Mesenchymal stem cell (in vitro differentiated cells and primary cell): ENCODE measurements around the gene FAM199X.

ENCODE experiments used
- DNase-seq: peaks from one replicate; pipeline ENCODE4 v3.0.0-alpha.2; 2013
- H2AFZ ChIP-seq: one replicate; pipeline ENCODE4 v1.6.1; 2013; ENCODE audit warnings: low read depth, mild to moderate bottlenecking, control low read depth, inconsistent platforms, low read length, moderate library complexity
- H2AK5ac ChIP-seq: 2 replicates; pipeline ENCODE4 v1.6.1; 2013; ENCODE audit warnings: low read length, moderate library complexity, mild to moderate bottlenecking, inconsistent platforms; ENCODE audit not compliant: severe bottlenecking
- H2BK120ac ChIP-seq: one replicate; pipeline ENCODE4 v1.6.1; 2013; ENCODE audit warnings: low read depth, mild to moderate bottlenecking, inconsistent platforms, low read length, moderate library complexity
- H2BK12ac ChIP-seq, 2 experiments: one replicate each; pipeline ENCODE4 v1.6.1; 2013; ENCODE audit warnings: inconsistent platforms in 2 of 2, low read length in 2 of 2, mild to moderate bottlenecking in 2 of 2, moderate library complexity in 2 of 2, control low read depth in 1 of 2
- H2BK15ac ChIP-seq: one replicate; pipeline ENCODE4 v1.6.1; 2013; ENCODE audit warnings: mild to moderate bottlenecking, low read depth, inconsistent platforms; ENCODE audit not compliant: poor library complexity, severe bottlenecking
- H2BK5ac ChIP-seq: 2 replicates; pipeline ENCODE4 v1.6.1; 2013; ENCODE audit warnings: low read depth, mild to moderate bottlenecking, low read length, control low read depth, inconsistent platforms; ENCODE audit not compliant: poor library complexity, severe bottlenecking
- H3K14ac ChIP-seq, 2 experiments: one replicate each; pipeline ENCODE4 v1.6.1; 2013; ENCODE audit warnings: inconsistent platforms in 2 of 2, low read length in 2 of 2, control low read depth in 1 of 2, mild to moderate bottlenecking in 1 of 2, moderate library complexity in 1 of 2
- H3K18ac ChIP-seq, 2 experiments: one replicate each; pipeline ENCODE4 v1.6.1; 2013; ENCODE audit warnings: inconsistent platforms in 2 of 2, low read length in 2 of 2, control low read depth in 1 of 2, low read depth in 1 of 2, mild to moderate bottlenecking in 1 of 2
- H3K23ac ChIP-seq, 2 experiments: one replicate each; pipeline ENCODE4 v1.6.1; 2013; ENCODE audit warnings: inconsistent platforms in 2 of 2, low read length in 2 of 2, mild to moderate bottlenecking in 2 of 2, moderate library complexity in 2 of 2, control low read depth in 1 of 2
- H3K27ac ChIP-seq: 2 replicates; pipeline ENCODE4 v1.5.1; 2013; ENCODE audit warnings: mild to moderate bottlenecking, moderate library complexity, low read length, control low read depth, inconsistent platforms; ENCODE audit not compliant: poor library complexity, severe bottlenecking
- H3K27me3 ChIP-seq, 2 experiments: 2 replicates each; pipeline versions ENCODE4 v1.6.1 to v1.7.0; 2013; ENCODE audit warnings: low read length in 2 of 2, mild to moderate bottlenecking in 2 of 2, moderate library complexity in 2 of 2, control low read depth in 1 of 2, inconsistent platforms in 1 of 2; ENCODE audit not compliant: control insufficient read depth in 1 of 2, insufficient read depth in 1 of 2
- H3K36me3 ChIP-seq, 2 experiments: 2 replicates each; pipeline versions ENCODE4 v1.6.1 to v1.7.0; 2013; ENCODE audit warnings: low read length in 2 of 2, control low read depth in 1 of 2, inconsistent platforms in 1 of 2, low read depth in 1 of 2, mild to moderate bottlenecking in 1 of 2; ENCODE audit not compliant: insufficient read depth in 2 of 2, control insufficient read depth in 1 of 2
- H3K4ac ChIP-seq, 2 experiments: one replicate each; pipeline ENCODE4 v1.6.1; 2013; ENCODE audit warnings: inconsistent platforms in 2 of 2, low read length in 2 of 2, mild to moderate bottlenecking in 2 of 2, moderate library complexity in 2 of 2, control low read depth in 1 of 2, low read depth in 1 of 2
- H3K4me1 ChIP-seq: 2 replicates; pipeline ENCODE4 v1.6.1; 2013; ENCODE audit warnings: low read depth, low read length, control low read depth; ENCODE audit not compliant: control insufficient read depth, insufficient read depth
- H3K4me2 ChIP-seq: 2 replicates; pipeline ENCODE4 v1.6.1; 2013; ENCODE audit warnings: low read length, mild to moderate bottlenecking, inconsistent platforms; ENCODE audit not compliant: poor library complexity, severe bottlenecking
- H3K4me3 ChIP-seq, 2 experiments: 2 replicates each; pipeline versions ENCODE4 v1.5.1 to v1.7.0; 2013; ENCODE audit warnings: low read length in 2 of 2, mild to moderate bottlenecking in 2 of 2, control low read depth in 1 of 2, low read depth in 1 of 2; ENCODE audit not compliant: insufficient read depth in 1 of 2
- H3K79me1 ChIP-seq: replicated peaks from 2 replicates; pipeline ENCODE4 v1.6.1; 2013; ENCODE audit warnings: mild to moderate bottlenecking, control low read depth, low read length, inconsistent platforms; ENCODE audit not compliant: poor library complexity, severe bottlenecking
- H3K9ac ChIP-seq: 2 replicates; pipeline ENCODE4 v1.7.0; 2013; ENCODE audit warnings: mild to moderate bottlenecking, low read length, moderate library complexity
- H3K9me3 ChIP-seq: 2 replicates; pipeline ENCODE4 v1.7.0; 2013; ENCODE audit warnings: mild to moderate bottlenecking, low read length; ENCODE audit not compliant: control insufficient read depth
- H4K8ac ChIP-seq: one replicate; pipeline ENCODE4 v1.6.1; 2013; ENCODE audit warnings: inconsistent platforms, mild to moderate bottlenecking, low read length, moderate library complexity
- H4K91ac ChIP-seq: one replicate; pipeline ENCODE4 v1.6.1; 2013; ENCODE audit warnings: mild to moderate bottlenecking, low read length, inconsistent platforms
- WGBS: methylation state at CpG from one replicate; pipeline ENCODE4 v1.1.7; 2013; ENCODE audit warnings: mixed read lengths; 5-methylcytosine and 5-hydroxymethylcytosine counted together

The FAM199X gene

GRCh38 chrX:104126856-104127255 lies 39.4 kb upstream of the FAM199X start:
- no peak overlapping the region for H4K91ac ChIP-seq
- H2AK5ac ChIP-seq = no peak overlapping the region
- peaks cover 0 to 22% of the 10 kb centered on the region in 2 experiments for H3K27me3 ChIP-seq
- WGBS = 85% methylated on average over 1 of the region's 2 CpGs
- no peak overlapping the region for H2AFZ ChIP-seq
- no peaks in the 10 kb centered on the region for H3K79me1 ChIP-seq
- H3K36me3 ChIP-seq = peaks cover 0 to 12% of the 10 kb centered on the region in 2 experiments
- H3K9ac ChIP-seq = no peak overlapping the region
- H3K9me3 ChIP-seq = no peaks in the 10 kb centered on the region
- no peak overlapping the region for H2BK15ac ChIP-seq
- H3K4me2 ChIP-seq = no peak overlapping the region
- no peak overlapping the region for H3K14ac ChIP-seq
- H4K8ac ChIP-seq = no peak overlapping the region
- no peak overlapping the region for H2BK5ac ChIP-seq
- no peak overlapping the region for H3K23ac ChIP-seq
- no peak overlapping the region for H2BK120ac ChIP-seq
- H3K4me1 ChIP-seq = no peaks in the 10 kb centered on the region
- no peak overlapping the region for H3K4ac ChIP-seq
- H3K27ac ChIP-seq = no peak overlapping the region
- no peak overlapping the region for H3K4me3 ChIP-seq
- DNase-seq = no peak
- no peak overlapping the region for H3K18ac ChIP-seq
- H2BK12ac ChIP-seq = no peak overlapping the region

GRCh38 chrX:104130808-104131207 lies 35.4 kb upstream of the FAM199X start:
- Histone ChIP-seq H3K4ac (no peak overlapping the region), H3K79me1 (peaks cover 8% of the 10 kb centered on the region), H2BK15ac (no peak overlapping the region), H4K91ac (no peak overlapping the region), H3K27ac (no peak overlapping the region), H3K9me3 (no peaks in the 10 kb centered on the region), H3K36me3 (peaks cover 0 to 12% of the 10 kb centered on the region in 2 experiments), H2BK120ac (no peak overlapping the region), H3K9ac (no peak overlapping the region), H3K18ac (no peak overlapping the region), H3K4me1 (peaks cover 3% of the 10 kb centered on the region), H3K4me3 (no peak overlapping the region), H3K14ac (no peak overlapping the region), H4K8ac (no peak overlapping the region), H2BK5ac (no peak overlapping the region), H2AK5ac (no peak overlapping the region), H2AFZ (no peak overlapping the region), H3K23ac (no peak overlapping the region), H3K27me3 (peaks cover 0 to 45% of the 10 kb centered on the region in 2 experiments), H2BK12ac (no peak overlapping the region), H3K4me2 (no peak overlapping the region)
- 93% methylated on average over 6 of the region's 6 CpGs for WGBS
- no peak for DNase-seq

- Histone ChIP-seq H3K27me3 (peaks cover 0 to 51% of the 10 kb centered on the region in 2 experiments), H3K14ac (no peak overlapping the region), H2AFZ (no peak overlapping the region), H3K9ac (no peak overlapping the region), H3K9me3 (peaks cover 3% of the 10 kb centered on the region), H2BK5ac (no peak overlapping the region), H3K79me1 (peaks cover 16% of the 10 kb centered on the region), H3K36me3 (peaks cover 0 to 12% of the 10 kb centered on the region in 2 experiments), H3K27ac (no peak overlapping the region), H3K4me2 (no peak overlapping the region), H2BK120ac (no peak overlapping the region), H3K23ac (no peak overlapping the region), H4K8ac (no peak overlapping the region), H2BK12ac (no peak overlapping the region), H3K18ac (no peak overlapping the region), H2AK5ac (peak overlapping the region; percentile 51), H2BK15ac (no peak overlapping the region), H3K4ac (no peak overlapping the region), H4K91ac (no peak overlapping the region), H3K4me1 (peaks cover 3% of the 10 kb centered on the region), H3K4me3 (no peak overlapping the region)
- 87% methylated on average over 5 of the region's 5 CpGs for WGBS
- no peak for DNase-seq
These were observed 31.5 kb upstream of the FAM199X start for GRCh38 chrX:104134583-104135261.

GRCh38 chrX:104135677-104136076 lies 30.6 kb upstream of the FAM199X start:
- Histone ChIP-seq H3K4me1 (peaks cover 3% of the 10 kb centered on the region), H3K23ac (no peak overlapping the region), H3K27ac (no peak overlapping the region), H2BK120ac (no peak overlapping the region), H3K36me3 (peaks cover 0 to 2% of the 10 kb centered on the region in 2 experiments), H3K18ac (no peak overlapping the region), H2BK15ac (no peak overlapping the region), H3K79me1 (peaks cover 19% of the 10 kb centered on the region), H3K9ac (peak overlapping the region; percentile 86), H3K4ac (no peak overlapping the region), H3K9me3 (peaks cover 3% of the 10 kb centered on the region), H4K8ac (no peak overlapping the region), H3K4me3 (no peak overlapping the region), H2AFZ (no peak overlapping the region), H2AK5ac (peak overlapping the region; percentile 10), H4K91ac (no peak overlapping the region), H2BK5ac (no peak overlapping the region), H3K14ac (no peak overlapping the region), H3K4me2 (no peak overlapping the region), H2BK12ac (no peak overlapping the region), H3K27me3 (peaks cover 0 to 44% of the 10 kb centered on the region in 2 experiments)
- DNase-seq = no peak
- WGBS = 100% methylated on average over 1 of the region's 1 CpG
